ENCODE results near the gene SYNDIG1. TPM values are rescaled to one million over a fixed set of nuclear protein-coding genes. Genes with fewer than 3 reads are reported as not detected.
"Not testable (repeated sequence)": the region's sequence is repeated elsewhere in the genome, so short reads cannot be mapped to it uniquely, and the experiment has no call there.

SYNDIG1 gene
- total RNA-seq, 2 experiments from 2014 or later, result not detected

DNA sequence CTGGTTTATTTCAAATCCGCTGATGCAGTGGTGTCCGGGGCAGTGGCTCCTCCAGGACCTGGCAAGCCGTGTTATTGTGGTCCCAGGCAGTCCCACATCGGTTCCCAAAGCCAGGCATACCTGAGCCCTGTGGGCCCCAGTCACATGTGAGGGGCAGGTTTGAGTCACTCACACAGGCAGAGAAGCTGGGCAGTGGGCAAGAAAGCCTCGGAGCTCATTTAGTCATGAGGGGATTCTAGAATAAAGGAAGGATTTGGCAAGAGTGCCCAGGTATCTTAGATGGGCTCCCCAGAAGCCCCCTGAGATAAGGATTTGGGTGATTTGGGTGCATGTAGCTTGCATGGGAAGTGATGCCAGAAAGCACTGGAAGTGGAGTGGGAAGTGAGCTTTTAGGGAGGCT lies 37.3 kb downstream of the SYNDIG1 start:
- no peak for DNase-seq
- no peak for ATAC-seq (ENCODE audit: poor library complexity)
- Histone ChIP-seq H3K4me3 (ENCODE audit: low read length) (no peak overlapping the region), H3K27ac (ENCODE audit: low read depth in 1 of 2, low read length in 2 of 2) (no peak overlapping the region), H3K27me3 (ENCODE audit: control insufficient read depth in 1 of 2, insufficient read depth in 2 of 2, low read length in 2 of 2) (peaks cover 3 to 5% of the 10 kb centered on the region in 2 experiments), H3K4me1 (ENCODE audit: insufficient read depth, low read length) (no peaks in the 10 kb centered on the region), H3K36me3 (ENCODE audit: insufficient read depth, low read length) (no peaks in the 10 kb centered on the region), H3K9me3 (ENCODE audit: control insufficient read depth in 1 of 2, insufficient read depth in 1 of 2, low read length in 2 of 2) (peaks cover 0 to 8% of the 10 kb centered on the region in 2 experiments)
- H3K27ac Mint-ChIP-seq, result no peak overlapping the region
- CTCF ChIA-PET, result no interaction called here
- no peaks in the 10 kb centered on the region for H3K27me3 Mint-ChIP-seq
- peaks cover 3% of the 10 kb centered on the region for H3K4me1 Mint-ChIP-seq (ENCODE audit: low read depth)
- no peak overlapping the region for H3K4me3 Mint-ChIP-seq
- intact Hi-C loops (cut with DNase I, micrococcal nuclease), result no loop called here
- H3K36me3 Mint-ChIP-seq (ENCODE audit: low read depth), result no peaks in the 10 kb centered on the region
- H3K9me3 Mint-ChIP-seq, result no peaks in the 10 kb centered on the region
- POLR2A ChIA-PET, result no interaction called here
- TF ChIP-seq, protein P1, sequence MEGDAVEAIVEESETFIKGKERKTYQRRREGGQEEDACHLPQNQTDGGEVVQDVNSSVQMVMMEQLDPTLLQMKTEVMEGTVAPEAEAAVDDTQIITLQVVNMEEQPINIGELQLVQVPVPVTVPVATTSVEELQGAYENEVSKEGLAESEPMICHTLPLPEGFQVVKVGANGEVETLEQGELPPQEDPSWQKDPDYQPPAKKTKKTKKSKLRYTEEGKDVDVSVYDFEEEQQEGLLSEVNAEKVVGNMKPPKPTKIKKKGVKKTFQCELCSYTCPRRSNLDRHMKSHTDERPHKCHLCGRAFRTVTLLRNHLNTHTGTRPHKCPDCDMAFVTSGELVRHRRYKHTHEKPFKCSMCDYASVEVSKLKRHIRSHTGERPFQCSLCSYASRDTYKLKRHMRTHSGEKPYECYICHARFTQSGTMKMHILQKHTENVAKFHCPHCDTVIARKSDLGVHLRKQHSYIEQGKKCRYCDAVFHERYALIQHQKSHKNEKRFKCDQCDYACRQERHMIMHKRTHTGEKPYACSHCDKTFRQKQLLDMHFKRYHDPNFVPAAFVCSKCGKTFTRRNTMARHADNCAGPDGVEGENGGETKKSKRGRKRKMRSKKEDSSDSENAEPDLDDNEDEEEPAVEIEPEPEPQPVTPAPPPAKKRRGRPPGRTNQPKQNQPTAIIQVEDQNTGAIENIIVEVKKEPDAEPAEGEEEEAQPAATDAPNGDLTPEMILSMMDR (IDR thresholded peaks at IDR 0.05), result no peak

DNA sequence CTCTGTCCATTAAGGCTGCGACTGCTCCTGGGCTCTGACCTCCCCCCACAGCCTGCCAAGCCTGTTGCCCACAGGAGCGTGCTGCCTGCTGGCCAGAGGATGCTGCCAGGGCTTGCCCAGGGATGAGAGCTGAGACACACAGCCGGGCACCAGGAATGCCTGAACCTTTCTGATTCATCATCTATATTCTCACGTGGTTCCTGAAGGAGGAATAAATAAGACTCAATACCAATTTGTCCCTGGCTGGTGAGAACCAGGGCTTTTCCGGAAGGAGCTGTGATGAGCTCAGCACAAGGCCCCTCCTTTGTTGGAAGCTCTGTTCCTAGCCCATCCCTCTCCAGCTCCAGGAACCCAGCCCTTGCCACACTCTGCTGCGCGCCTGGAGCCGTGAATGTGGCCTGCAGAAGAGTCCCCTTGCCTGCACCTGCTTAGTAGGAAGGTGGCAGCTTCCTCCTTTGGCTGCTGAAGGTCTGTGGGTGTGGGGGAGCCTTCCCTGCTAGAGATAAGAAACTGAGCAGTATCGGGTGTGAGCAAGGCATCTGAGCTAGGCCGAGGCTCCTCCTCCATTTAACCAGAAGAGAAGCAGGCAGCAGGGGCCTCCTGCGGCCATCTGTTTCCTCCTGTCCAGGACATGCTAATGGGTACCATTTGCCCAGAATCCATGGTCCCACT lies 37.9 kb downstream of the SYNDIG1 start:
- Histone ChIP-seq H3K36me3 (ENCODE audit: insufficient read depth, low read length) (no peaks in the 10 kb centered on the region), H3K9me3 (ENCODE audit: control insufficient read depth in 1 of 2, insufficient read depth in 1 of 2, low read length in 2 of 2) (peaks cover 0 to 8% of the 10 kb centered on the region in 2 experiments), H3K27me3 (ENCODE audit: control insufficient read depth in 1 of 2, insufficient read depth in 2 of 2, low read length in 2 of 2) (peaks cover 3 to 5% of the 10 kb centered on the region in 2 experiments), H3K27ac (ENCODE audit: low read depth in 1 of 2, low read length in 2 of 2) (no peak overlapping the region), H3K4me3 (ENCODE audit: low read length) (no peak overlapping the region), H3K4me1 (ENCODE audit: insufficient read depth, low read length) (no peaks in the 10 kb centered on the region)
- no peaks in the 10 kb centered on the region for H3K9me3 Mint-ChIP-seq
- intact Hi-C loops (cut with DNase I, micrococcal nuclease), result no loop called here
- TF ChIP-seq, protein P1 (IDR thresholded peaks at IDR 0.05), result no peak
- no peaks in the 10 kb centered on the region for H3K27me3 Mint-ChIP-seq
- H3K36me3 Mint-ChIP-seq (ENCODE audit: low read depth), result no peaks in the 10 kb centered on the region
- H3K4me3 Mint-ChIP-seq, result no peak overlapping the region
- CTCF ChIA-PET, result no interaction called here
- peaks cover 5% of the 10 kb centered on the region for H3K4me1 Mint-ChIP-seq (ENCODE audit: low read depth)
- ATAC-seq (ENCODE audit: poor library complexity) (no peak), DNase-seq (no peak)
- POLR2A ChIA-PET, result no interaction called here
- H3K27ac Mint-ChIP-seq, result no peak overlapping the region

DNA sequence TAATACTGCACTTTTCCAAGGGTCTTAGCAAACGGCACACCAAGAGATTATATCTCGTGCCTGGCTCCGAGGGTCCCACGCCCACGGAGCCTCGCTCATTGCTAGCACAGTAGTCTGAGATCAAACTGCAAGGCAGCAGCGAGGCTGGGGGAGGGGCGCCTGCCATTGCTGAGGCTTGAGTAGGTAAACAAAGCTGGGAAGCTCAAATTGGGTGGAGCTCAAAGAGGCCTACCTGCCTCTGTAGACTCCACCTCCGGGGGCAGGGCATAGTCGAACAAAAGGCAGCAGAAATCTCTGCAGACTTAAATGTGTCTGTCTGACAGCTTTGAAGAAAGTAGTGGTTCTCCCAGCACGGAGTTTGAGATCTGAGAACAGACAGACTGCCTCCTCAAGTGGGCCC lies 43.0 kb downstream of the SYNDIG1 start:
- H3K9me3 Mint-ChIP-seq; H3K27me3 Mint-ChIP-seq; H3K36me3 ChIP-seq (ENCODE audit: insufficient read depth, low read length); H3K4me3 ChIP-seq (ENCODE audit: low read length); DNase-seq; H3K4me1 ChIP-seq (ENCODE audit: insufficient read depth, low read length); H3K4me1 Mint-ChIP-seq (ENCODE audit: low read depth); H3K27ac Mint-ChIP-seq; CTCF ChIA-PET; H3K27me3 ChIP-seq (ENCODE audit: control insufficient read depth in 1 of 2, insufficient read depth in 2 of 2, low read length in 2 of 2); H3K9me3 ChIP-seq (ENCODE audit: control insufficient read depth in 1 of 2, insufficient read depth in 1 of 2, low read length in 2 of 2); H3K36me3 Mint-ChIP-seq (ENCODE audit: low read depth); H3K4me3 Mint-ChIP-seq; H3K27ac ChIP-seq (ENCODE audit: low read depth in 1 of 2, low read length in 2 of 2); intact Hi-C loops (cut with DNase I, micrococcal nuclease); POLR2A ChIA-PET: not testable (repeated sequence)
- peak; percentile 29 for ATAC-seq (ENCODE audit: poor library complexity)

DNA sequence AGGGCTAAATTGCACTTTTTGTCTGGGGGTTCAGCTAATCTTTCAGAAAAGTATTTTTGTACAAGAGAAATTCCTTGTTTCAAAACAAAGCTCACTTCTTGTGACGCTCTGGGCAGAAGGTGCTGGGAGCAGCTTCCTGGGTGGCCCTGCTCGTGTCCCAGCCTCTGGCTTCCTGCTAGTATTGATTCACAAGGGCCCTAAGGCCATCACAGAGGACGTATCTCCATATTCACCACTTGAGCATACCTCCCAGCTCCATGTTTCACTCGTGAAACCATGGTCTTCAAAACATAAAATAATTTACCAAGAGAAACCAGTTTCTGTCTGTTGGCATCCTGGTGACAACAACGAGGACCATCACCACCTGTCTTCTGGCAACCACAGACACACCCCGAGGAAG lies 49.1 kb downstream of the SYNDIG1 start:
- ChIA-PET POLR2A (no interaction called here), CTCF (no interaction called here)
- TF ChIP-seq, protein P1 (IDR thresholded peaks at IDR 0.05), result no peak
- Mint-ChIP-seq H3K4me3 (no peak overlapping the region), H3K9me3 (no peaks in the 10 kb centered on the region), H3K27me3 (no peaks in the 10 kb centered on the region), H3K27ac (no peak overlapping the region), H3K36me3 (ENCODE audit: low read depth) (no peaks in the 10 kb centered on the region), H3K4me1 (ENCODE audit: low read depth) (no peaks in the 10 kb centered on the region)
- ATAC-seq (ENCODE audit: poor library complexity) (no peak), DNase-seq (no peak)
- H3K27ac ChIP-seq (ENCODE audit: low read depth in 1 of 2, low read length in 2 of 2), result no peak overlapping the region
- H3K36me3 ChIP-seq (ENCODE audit: insufficient read depth, low read length), result no peaks in the 10 kb centered on the region
- no peaks in the 10 kb centered on the region for H3K27me3 ChIP-seq (ENCODE audit: control insufficient read depth in 1 of 2, insufficient read depth in 2 of 2, low read length in 2 of 2)
- intact Hi-C loops (cut with DNase I, micrococcal nuclease), result no loop called here
- H3K4me3 ChIP-seq (ENCODE audit: low read length), result no peak overlapping the region
- H3K4me1 ChIP-seq (ENCODE audit: insufficient read depth, low read length), result no peaks in the 10 kb centered on the region
- peaks cover 0 to 6% of the 10 kb centered on the region in 2 experiments for H3K9me3 ChIP-seq (ENCODE audit: control insufficient read depth in 1 of 2, insufficient read depth in 1 of 2, low read length in 2 of 2)
